Tibial nerve (tissue), 4 donors: Measurements from ENCODE around the gene CPNE6.

Experiments
- CTCF ChIP-seq, 5 experiments: fragments of 200-600 bp in 3 of 5; fragments of 450-650 bp in 2 of 5; sonication (generic) in 3 of 5; IDR thresholded peaks; one replicate each; pipeline ENCODE4 v1.5.1; 2016 to 2019; ENCODE audit warnings: antibody characterized with exemption in 5 of 5, mild to moderate bottlenecking in 3 of 5, moderate library complexity in 2 of 5
- EP300 ChIP-seq, 2 donors: sonication (generic); formaldehyde crosslinking; IDR thresholded peaks; one replicate each; pipeline ENCODE4 v1.6.1; 2017; ENCODE audit warnings: antibody characterized with exemption in 2 of 2, mild to moderate bottlenecking in 1 of 2
- POLR2A ChIP-seq, 2 donors: fragments of 450-650 bp; IDR thresholded peaks; one replicate each; pipeline ENCODE4 v1.6.1; 2017; ENCODE audit warnings: antibody characterized with exemption in 2 of 2, mild to moderate bottlenecking in 2 of 2, moderate library complexity in 2 of 2

GRCh38 chr14:24056800-24057184, 14.6 kb upstream of the CPNE6 start:
- TF ChIP-seq POLR2A (IDR thresholded peaks at IDR 0.05) (no peak), CTCF (IDR thresholded peaks at IDR 0.05) (no peak), EP300 (IDR thresholded peaks at IDR 0.05) (no peak)
